Fibroblast of the aortic adventitia (primary cell): Measurements from ENCODE around the gene EML4. TPM values are rescaled to one million over a fixed set of nuclear protein-coding genes. Genes with fewer than 3 reads are reported as not detected.

Experiments
- DNase-seq: peaks from one replicate; pipeline ENCODE4 v3.0.0-alpha.2; 2010; ENCODE audit warnings: low read depth
- H3K4me3 ChIP-seq: 2 replicates; pipeline ENCODE4 v1.5.1; 2011; ENCODE audit warnings: low read depth, mild to moderate bottlenecking, control low read depth, low read length, moderate library complexity
- total RNA-seq: library from RNA; depleted of rRNA; stranded (reverse); fragments of >200 nt; gene quantifications from 2 replicates; pipeline ENCODE4 v1.2.3, GENCODE V29; 2012; ENCODE audit warnings: low replicate concordance
- TF ChIP-seq, protein P1 (sequence below): IDR thresholded peaks from 2 replicates; pipeline ENCODE4 v1.5.1; 2011; ENCODE audit warnings: mild to moderate bottlenecking, low read length, control low read depth, inconsistent platforms; ENCODE audit not compliant: insufficient read depth

The EML4 gene
- total RNA-seq, 1 donor: 50.9 TPM

DNA sequence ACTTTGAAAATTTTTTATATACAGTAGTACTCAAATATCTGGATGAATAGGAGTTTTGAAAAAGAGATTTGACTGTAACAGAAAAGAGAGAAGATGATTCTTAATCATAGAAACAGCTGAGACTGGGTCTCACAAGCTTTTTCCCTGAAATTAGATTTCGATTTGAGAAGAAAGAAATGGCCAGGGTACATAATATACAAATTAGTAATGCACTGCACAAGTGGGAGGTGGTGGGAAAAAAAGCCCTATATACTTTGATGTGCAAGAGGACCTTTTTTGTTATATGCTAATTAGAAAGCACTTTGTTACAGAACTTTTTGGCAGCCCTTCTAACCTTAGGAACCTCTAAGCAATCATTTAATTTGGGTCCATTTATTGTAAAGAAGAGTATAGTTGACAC lies 62.9 kb downstream of the EML4 start:
- TF ChIP-seq, protein P1, sequence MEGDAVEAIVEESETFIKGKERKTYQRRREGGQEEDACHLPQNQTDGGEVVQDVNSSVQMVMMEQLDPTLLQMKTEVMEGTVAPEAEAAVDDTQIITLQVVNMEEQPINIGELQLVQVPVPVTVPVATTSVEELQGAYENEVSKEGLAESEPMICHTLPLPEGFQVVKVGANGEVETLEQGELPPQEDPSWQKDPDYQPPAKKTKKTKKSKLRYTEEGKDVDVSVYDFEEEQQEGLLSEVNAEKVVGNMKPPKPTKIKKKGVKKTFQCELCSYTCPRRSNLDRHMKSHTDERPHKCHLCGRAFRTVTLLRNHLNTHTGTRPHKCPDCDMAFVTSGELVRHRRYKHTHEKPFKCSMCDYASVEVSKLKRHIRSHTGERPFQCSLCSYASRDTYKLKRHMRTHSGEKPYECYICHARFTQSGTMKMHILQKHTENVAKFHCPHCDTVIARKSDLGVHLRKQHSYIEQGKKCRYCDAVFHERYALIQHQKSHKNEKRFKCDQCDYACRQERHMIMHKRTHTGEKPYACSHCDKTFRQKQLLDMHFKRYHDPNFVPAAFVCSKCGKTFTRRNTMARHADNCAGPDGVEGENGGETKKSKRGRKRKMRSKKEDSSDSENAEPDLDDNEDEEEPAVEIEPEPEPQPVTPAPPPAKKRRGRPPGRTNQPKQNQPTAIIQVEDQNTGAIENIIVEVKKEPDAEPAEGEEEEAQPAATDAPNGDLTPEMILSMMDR: no peak

DNA sequence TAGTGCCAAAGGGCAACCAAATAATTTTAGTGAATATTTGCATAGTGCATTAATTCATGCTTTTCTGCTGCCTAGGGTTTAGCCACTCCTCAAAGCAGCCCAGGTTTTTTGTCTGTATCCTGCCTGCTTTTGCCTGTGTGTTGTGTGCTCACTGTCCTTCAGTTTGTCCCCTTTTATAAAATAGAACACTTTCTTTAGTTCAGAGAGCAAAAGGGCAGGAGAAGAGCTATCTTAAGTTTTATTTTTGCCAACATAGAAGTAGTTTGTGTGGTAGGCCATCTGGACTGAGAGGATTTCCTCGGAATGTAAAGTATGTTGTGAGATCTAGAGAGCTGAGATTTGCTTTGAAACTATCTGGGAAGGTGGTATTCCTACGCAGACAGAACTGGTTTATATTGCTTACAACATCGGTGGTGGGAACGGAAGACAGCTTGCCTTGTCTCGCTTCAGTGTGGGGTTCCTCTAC lies 64.9 kb downstream of the EML4 start:
- TF ChIP-seq, protein P1: no peak
- H3K4me3 ChIP-seq: no peak overlapping the region
- DNase-seq: peak; percentile 61

More for the DNA sequence above, 62.9 kb downstream of the EML4 start:
- no peak for DNase-seq
- no peak overlapping the region for H3K4me3 ChIP-seq

DNA sequence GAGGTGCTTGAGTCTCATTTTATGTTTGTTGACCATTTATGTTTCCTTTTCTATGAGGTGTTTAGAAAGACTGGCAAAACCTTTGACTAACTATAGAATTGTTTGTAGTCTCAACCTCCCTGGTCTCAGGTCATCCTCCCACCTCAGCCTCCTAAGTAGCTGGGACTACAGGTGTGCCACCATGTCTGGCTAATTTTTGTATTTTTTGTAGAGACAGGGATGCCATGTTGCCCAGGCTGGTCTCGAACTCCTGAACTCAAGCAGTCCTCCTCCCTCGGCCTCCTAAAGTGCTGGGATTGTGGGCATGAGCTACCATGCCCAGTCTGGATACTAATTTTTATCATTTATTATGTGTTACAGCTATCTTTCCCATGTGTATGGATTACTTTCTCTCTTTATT lies 67.8 kb downstream of the EML4 start:
- no peak overlapping the region for H3K4me3 ChIP-seq
- DNase-seq: no peak
- TF ChIP-seq, protein P1: no peak

DNA sequence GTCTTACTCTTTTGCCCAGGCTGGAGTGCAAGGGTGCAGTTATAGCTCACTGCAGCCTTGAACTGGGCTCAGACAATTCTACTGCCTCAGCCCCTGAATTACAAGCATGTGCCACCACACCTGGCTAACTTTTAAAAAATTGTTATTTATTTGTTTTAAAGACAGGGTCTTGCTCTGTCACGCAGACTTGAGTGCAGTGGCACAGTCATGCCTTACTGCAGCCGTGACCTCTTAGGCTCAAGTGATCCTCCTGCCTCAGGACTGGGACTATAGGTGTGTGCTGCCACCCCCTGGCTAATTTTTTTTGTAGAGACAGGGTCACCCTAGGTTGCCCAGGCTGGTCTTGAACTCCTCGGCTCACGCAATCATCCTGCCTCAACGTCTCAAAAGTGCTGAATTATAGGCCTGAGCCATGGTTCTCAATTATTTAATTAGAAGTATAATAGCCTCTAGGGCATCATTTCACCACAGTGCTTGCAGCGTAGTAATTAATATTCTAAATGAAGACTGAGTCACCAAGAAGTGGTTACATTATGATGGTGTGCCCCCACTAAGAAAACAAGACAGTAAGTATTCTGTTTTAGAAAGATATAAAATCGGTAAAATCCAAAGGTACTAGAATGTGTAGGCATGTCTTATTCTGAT lies 69.6 kb downstream of the EML4 start:
- TF ChIP-seq, protein P1: peak; percentile 30
- H3K4me3 ChIP-seq: no peak overlapping the region
- DNase-seq: peak; percentile 16

DNA sequence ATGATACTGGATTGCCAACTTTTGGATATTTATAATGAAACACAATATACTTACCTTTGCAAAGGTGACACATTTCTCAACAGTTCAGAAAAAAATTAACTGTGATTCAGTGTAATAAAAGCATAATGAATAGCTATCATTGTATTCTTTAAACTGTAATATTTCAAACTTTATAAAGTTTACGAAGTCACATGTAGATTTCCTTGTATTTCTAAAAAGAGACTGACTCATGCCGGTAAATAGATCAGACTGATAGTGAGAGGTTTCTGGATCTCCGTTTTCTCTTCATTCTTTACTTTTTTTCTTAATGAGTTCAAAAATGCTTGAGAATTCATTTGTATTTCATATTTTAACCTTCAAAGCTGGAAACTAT lies 70.1 kb downstream of the EML4 start:
- TF ChIP-seq, protein P1: no peak
- no peak overlapping the region for H3K4me3 ChIP-seq

DNA sequence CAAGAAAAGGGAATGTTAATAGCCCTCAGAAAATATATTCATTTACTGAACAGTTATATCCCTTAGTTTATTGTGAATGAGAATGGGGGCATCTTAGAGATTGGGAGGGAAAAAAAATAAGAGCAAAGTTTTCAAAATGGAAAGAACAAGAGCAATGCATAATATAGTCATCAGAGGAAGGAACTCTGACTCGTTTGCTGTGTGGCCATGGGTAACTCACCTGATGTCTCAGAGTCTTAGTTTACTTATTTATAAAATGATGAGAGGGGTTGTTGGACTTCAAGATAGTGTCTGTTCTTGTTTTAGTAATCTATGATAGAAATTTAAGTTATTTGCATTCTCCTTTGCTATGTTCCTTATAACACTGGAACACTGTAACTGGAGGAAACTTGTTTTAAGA lies 70.7 kb downstream of the EML4 start:
- TF ChIP-seq, protein P1: no peak
- no peak for DNase-seq
- H3K4me3 ChIP-seq: no peak overlapping the region

More for the DNA sequence above, 70.1 kb downstream of the EML4 start:
- no peak for DNase-seq

GRCh38 chr2:42241517-42241916 lies 72.4 kb downstream of the EML4 start:
- H3K4me3 ChIP-seq: no peak overlapping the region
- DNase-seq: no peak
- TF ChIP-seq, protein P1: no peak
